H1 (cell line): ENCODE data around the gene ANKS1B. TPM values are rescaled to one million over a fixed set of nuclear protein-coding genes. Genes with fewer than 3 reads are reported as not detected.

Source experiments
- CTCF ChIA-PET: fragments of 300-600 bp; sonication (Branson Sonifier 250); formaldehyde crosslinking; loops from one replicate; lab custom pipeline; 2021; ENCODE audit not compliant: partially characterized antibody; lab: Charles Lee
- POLR2A ChIA-PET: fragments of 300-600 bp; sonication (Branson Sonifier 250); formaldehyde crosslinking; loops from one replicate; lab custom pipeline; 2021; ENCODE audit warnings: inconsistent platforms; ENCODE audit not compliant: partially characterized antibody; lab: Charles Lee
- DNase-seq, 2 experiments: peaks; one replicate each; pipeline versions ENCODE4 v3.0.0 to v3.0.0-alpha.2; 2010 to 2022; ENCODE audit warnings: low spot score in 2 of 2, low read depth in 1 of 2, mixed read lengths in 1 of 2
- FAIRE-seq: peaks from 2 replicates; lab custom pipeline; 2011; peaks lifted over from hg19 to GRCh38; lab: Jason Lieb, UNC
- H2AFZ ChIP-seq: 2 replicates; pipeline ENCODE4 v1.8.1; 2012; ENCODE audit warnings: low read length, inconsistent platforms
- H2AK5ac ChIP-seq: 2 replicates; pipeline ENCODE4 v1.6.1; 2013; ENCODE audit warnings: low read depth, low read length
- H2BK120ac ChIP-seq: replicated peaks from 2 replicates; pipeline ENCODE3; 2013; ENCODE audit warnings: low read depth, low read length, inconsistent platforms
- H2BK12ac ChIP-seq: 2 replicates; pipeline ENCODE4 v1.6.1; 2013; ENCODE audit warnings: low read depth, low read length
- H2BK15ac ChIP-seq: 2 replicates; pipeline ENCODE4 v1.6.1; 2013; ENCODE audit warnings: low read length
- H2BK20ac ChIP-seq: 2 replicates; pipeline ENCODE4 v1.6.1; 2013; ENCODE audit warnings: low read length
- H2BK5ac ChIP-seq: 2 replicates; pipeline ENCODE4 v1.6.1; 2013; ENCODE audit warnings: low read depth, low read length
- H3K14ac ChIP-seq: 2 replicates; pipeline ENCODE4 v1.6.1; 2013; ENCODE audit warnings: inconsistent platforms; ENCODE audit not compliant: insufficient read length
- H3K18ac ChIP-seq: 2 replicates; pipeline ENCODE4 v1.6.1; 2013; ENCODE audit warnings: low read length; ENCODE audit errors: extremely low read depth
- H3K23ac ChIP-seq: 2 replicates; pipeline ENCODE4 v1.6.1; 2013; ENCODE audit warnings: inconsistent platforms; ENCODE audit not compliant: insufficient read length
- H3K23me2 ChIP-seq: 2 replicates; pipeline ENCODE4 v1.6.1; 2013; ENCODE audit warnings: low read depth, low read length
- H3K27ac ChIP-seq: 2 replicates; pipeline ENCODE4 v1.6.1; 2011; ENCODE audit warnings: low read depth, low read length, inconsistent platforms
- H3K27me3 ChIP-seq, 4 experiments: replicated peaks in 1 of 4; 1 replicate in 1 of 4; 2 replicates in 3 of 4; pipeline versions ENCODE4 v1.6.1 to v1.8.1; 2011 to 2013; ENCODE audit warnings: low read length in 3 of 4, mild to moderate bottlenecking in 3 of 4, inconsistent platforms in 2 of 4, mixed read lengths in 2 of 4, moderate library complexity in 1 of 4; ENCODE audit not compliant: control insufficient read depth in 3 of 4, insufficient read depth in 3 of 4; ENCODE audit errors: extremely low read depth in 1 of 4
- H3K36me3 ChIP-seq, 4 experiments: 2 replicates each; pipeline versions ENCODE4 v1.6.1 to v1.8.1; 2011 to 2013; ENCODE audit warnings: mild to moderate bottlenecking in 4 of 4, low read length in 3 of 4, moderate library complexity in 2 of 4, control low read depth in 1 of 4, inconsistent platforms in 1 of 4; ENCODE audit not compliant: insufficient read depth in 4 of 4, control insufficient read depth in 2 of 4
- H3K4ac ChIP-seq: replicated peaks from 2 replicates; pipeline ENCODE3; 2013; ENCODE audit warnings: low read length, low read depth, mixed read lengths, inconsistent platforms; ENCODE audit not compliant: insufficient read length
- H3K4me1 ChIP-seq, 4 experiments: replicated peaks in 1 of 4; 1 replicate in 1 of 4; 2 replicates in 3 of 4; pipeline versions ENCODE4 v1.6.1 to v1.8.1; 2011 to 2013; ENCODE audit warnings: low read length in 3 of 4, inconsistent platforms in 2 of 4, mixed read lengths in 1 of 4; ENCODE audit not compliant: insufficient read depth in 4 of 4, control insufficient read depth in 3 of 4
- H3K4me2 ChIP-seq, 2 experiments: 2 replicates each; pipeline versions ENCODE4 v1.6.1 to v1.8.1; 2011 to 2013; ENCODE audit warnings: low read depth in 2 of 2, low read length in 2 of 2, control low read depth in 1 of 2, inconsistent platforms in 1 of 2, mild to moderate bottlenecking in 1 of 2; ENCODE audit not compliant: insufficient read depth in 1 of 2
- H3K4me3 ChIP-seq, 4 experiments: fragments of 200-600, 300-600 bp in 1 of 4; sonication (generic), shearing (Covaris generic), sonication (Bioruptor Twin) in 1 of 4; 2 replicates each; pipeline versions ENCODE4 v1.5.1 to v1.8.1; 2011 to 2016; ENCODE audit warnings: low read length in 4 of 4, low read depth in 3 of 4, control low read depth in 2 of 4, inconsistent platforms in 2 of 4, mild to moderate bottlenecking in 2 of 4, mixed read lengths in 1 of 4, moderate library complexity in 1 of 4; ENCODE audit not compliant: insufficient read depth in 2 of 4; ENCODE audit errors: extremely low read depth in 1 of 4
- H3K56ac ChIP-seq: replicated peaks from 2 replicates; pipeline ENCODE3; 2013; ENCODE audit warnings: low read depth, mild to moderate bottlenecking, mixed read lengths, low read length, inconsistent platforms; ENCODE audit not compliant: insufficient read length
- H3K79me1 ChIP-seq: 2 replicates; pipeline ENCODE4 v1.6.1; 2013; ENCODE audit warnings: low read depth, low read length, control low read depth
- H3K79me2 ChIP-seq, 2 experiments: 2 replicates each; pipeline versions ENCODE4 v1.6.1 to v1.8.1; 2012 to 2013; ENCODE audit warnings: low read length in 2 of 2, mild to moderate bottlenecking in 2 of 2, inconsistent platforms in 1 of 2; ENCODE audit not compliant: insufficient read depth in 2 of 2, control insufficient read depth in 1 of 2
- H3K9ac ChIP-seq, 4 experiments: replicated peaks in 1 of 4; 1 replicate in 1 of 4; 2 replicates in 3 of 4; pipeline versions ENCODE4 v1.6.1 to v1.8.1; 2011 to 2013; ENCODE audit warnings: low read depth in 3 of 4, low read length in 3 of 4, control low read depth in 2 of 4, mild to moderate bottlenecking in 2 of 4, moderate library complexity in 2 of 4, inconsistent platforms in 1 of 4; ENCODE audit errors: extremely low read depth in 1 of 4
- H3K9me3 ChIP-seq, 2 experiments: 2 replicates each; pipeline versions ENCODE4 v1.6.1 to v1.8.1; 2012 to 2013; ENCODE audit warnings: mild to moderate bottlenecking in 2 of 2, moderate library complexity in 2 of 2, control low read depth in 1 of 2, inconsistent platforms in 1 of 2, low read depth in 1 of 2, low read length in 1 of 2, mixed read lengths in 1 of 2; ENCODE audit not compliant: insufficient read depth in 2 of 2
- H4K20me1 ChIP-seq, 2 experiments: replicated peaks in 1 of 2; 2 replicates each; pipeline versions ENCODE3 to v1.8.1; 2011 to 2013; ENCODE audit warnings: inconsistent platforms in 2 of 2, low read length in 2 of 2, mild to moderate bottlenecking in 1 of 2; ENCODE audit not compliant: insufficient read depth in 2 of 2, control insufficient read depth in 1 of 2
- H4K5ac ChIP-seq: 2 replicates; pipeline ENCODE4 v1.6.1; 2013; ENCODE audit warnings: low read length, low read depth, mixed read lengths, inconsistent platforms; ENCODE audit not compliant: insufficient read length
- H4K8ac ChIP-seq: 2 replicates; pipeline ENCODE4 v1.8.0; 2013; ENCODE audit warnings: mild to moderate bottlenecking, moderate library complexity, low read length, inconsistent platforms; ENCODE audit not compliant: insufficient read depth; ENCODE audit errors: extremely low read depth
- H4K91ac ChIP-seq: replicated peaks from 2 replicates; pipeline ENCODE3; 2013; ENCODE audit warnings: low read length, mixed read lengths, inconsistent platforms; ENCODE audit not compliant: insufficient read length
- ATF2 ChIP-seq: IDR thresholded peaks from 2 replicates; pipeline ENCODE4 v1.6.1; 2012; ENCODE audit warnings: low read length, inconsistent platforms
- CHD1 ChIP-seq: IDR thresholded peaks from 2 replicates; pipeline ENCODE4 v1.6.1; 2012; ENCODE audit warnings: low read depth, low read length, improper control_type of control experiment
- CREB1 ChIP-seq: IDR thresholded peaks from 2 replicates; pipeline ENCODE4 v1.6.1; 2012; ENCODE audit warnings: inconsistent platforms
- EZH2 ChIP-seq: fragments of 200-600 bp; sonication (generic); IDR thresholded peaks from 2 replicates; pipeline ENCODE4 v1.7.1; 2012; ENCODE audit warnings: low read depth, mild to moderate bottlenecking, moderate library complexity, low read length, inconsistent platforms; ENCODE audit not compliant: severe bottlenecking
- JUN ChIP-seq: IDR thresholded peaks from 2 replicates; pipeline ENCODE4 v1.6.1; 2011; ENCODE audit warnings: low read depth, mild to moderate bottlenecking, improper control_type of control experiment, low read length
- NRF1 ChIP-seq: IDR thresholded peaks from 2 replicates; pipeline ENCODE4 v1.6.1; 2011; ENCODE audit warnings: mild to moderate bottlenecking, low read depth, low read length, improper control_type of control experiment
- POLR2A ChIP-seq, 2 experiments: IDR thresholded peaks; 1 replicate in 1 of 2; 2 replicates in 1 of 2; pipeline ENCODE4 v1.6.1; 2011; ENCODE audit warnings: low read depth in 2 of 2, low read length in 2 of 2, mild to moderate bottlenecking in 2 of 2; ENCODE audit errors: control extremely low read depth in 1 of 2
- RNF2 ChIP-seq: fragments of 200-900, 300-1000 bp; sonication (generic); IDR thresholded peaks from 2 replicates; pipeline ENCODE4 v1.7.1; 2016; ENCODE audit warnings: borderline replicate concordance, low read depth, mild to moderate bottlenecking, antibody characterized with exemption, low read length; ENCODE audit not compliant: poor library complexity, severe bottlenecking; ENCODE audit errors: missing control alignments
- SIN3A ChIP-seq, 2 experiments: IDR thresholded peaks in 1 of 2; conservative IDR thresholded peaks in 1 of 2; 2 replicates each; pipeline ENCODE4 v1.6.1; 2011 to 2012; ENCODE audit warnings: low read length in 2 of 2, improper control_type of control experiment in 1 of 2, low read depth in 1 of 2, mild to moderate bottlenecking in 1 of 2
- SP4 ChIP-seq: IDR thresholded peaks from 2 replicates; pipeline ENCODE4 v1.6.1; 2012; ENCODE audit warnings: low read length, inconsistent platforms
- TAF1 ChIP-seq: IDR thresholded peaks from 2 replicates; pipeline ENCODE4 v1.6.1; 2011; ENCODE audit warnings: mild to moderate bottlenecking, low read depth, low read length
- WGBS, 2 experiments: shearing (Covaris generic) in 1 of 2; methylation state at CpG; one replicate each; pipeline versions ENCODE4 v1.1.6 to v1.1.7; 2013 to 2015; ENCODE audit warnings: low lambda C conversion rate in 2 of 2, mixed read lengths in 2 of 2, inconsistent platforms in 1 of 2, low coverage in 1 of 2, missing lambda C conversion rate in 1 of 2; ENCODE audit not compliant: insufficient replicate concordance in 2 of 2, insufficient coverage in 1 of 2, insufficient read length in 1 of 2; ENCODE audit errors: extremely low coverage in 1 of 2, missing lambda C conversion rate in 1 of 2; 5-methylcytosine and 5-hydroxymethylcytosine counted together
- polyA plus RNA-seq, 7 experiments: library from polyadenylated mRNA; depleted of rRNA in 3 of 7; stranded (reverse) in 5 of 7; unstranded in 2 of 7; fragments of >200 nt in 5 of 7; fragments of 200-250 nt in 2 of 7; gene quantifications; 1 replicate in 5 of 7; 2 replicates in 1 of 7; 4 replicates in 1 of 7; pipeline versions ENCODE4 v1.2.1 to v1.2.3, GENCODE V29; 2011 to 2013; ENCODE audit warnings: missing spikeins in 2 of 7, mixed read lengths in 2 of 7
- total RNA-seq: library from RNA; stranded (reverse); fragmentation: NEBNext Ultra II Directional; extraction: Animal tissue kit (Norgen Biotek cat#: 25700); gene quantifications from 2 replicates; pipeline ENCODE4 v1.2.1, GENCODE V29; 2021

Gene ANKS1B
- total and polyA plus RNA-seq, 2 of the 8 experiments (the other 6 are each of a cell fraction or from before 2014, with no cell fraction given), result 2.7 to 6.1 TPM

DNA sequence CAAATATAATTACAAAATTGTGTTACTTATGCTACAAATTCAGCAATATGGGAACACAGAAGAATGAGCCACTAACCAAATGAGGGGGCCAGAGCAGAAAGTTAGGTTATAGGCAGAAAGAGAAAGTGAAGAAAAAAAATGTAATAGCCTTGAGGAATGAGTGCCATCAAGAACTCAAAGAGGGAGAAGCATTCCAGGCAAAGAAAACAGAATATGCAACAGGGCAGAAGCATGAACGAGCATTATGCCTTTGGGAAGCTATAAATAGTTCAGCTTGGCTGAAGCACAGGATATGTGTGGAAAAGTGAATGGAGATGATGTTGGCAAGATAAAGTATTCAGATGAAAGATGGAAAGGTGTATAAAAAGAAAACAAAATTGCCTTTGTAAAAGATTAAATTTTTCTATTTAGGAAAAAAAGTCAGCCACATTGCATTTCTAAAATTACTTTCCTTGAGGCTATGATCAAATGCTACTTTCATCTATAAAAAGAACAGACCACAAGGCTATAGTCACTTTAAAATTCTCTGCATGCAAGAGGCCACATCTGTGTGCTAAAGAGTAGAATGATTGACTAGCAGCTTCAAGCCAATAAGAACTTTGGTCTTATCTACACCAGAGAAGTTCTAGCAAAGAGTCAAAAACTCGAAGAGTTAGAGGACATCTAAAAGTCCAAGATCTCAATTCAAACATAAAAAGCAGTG is 530.7 kb downstream of the ANKS1B start:
- no peaks in the 10 kb centered on the region for H3K79me2 ChIP-seq
- CTCF ChIA-PET, result interaction anchor here (0.7 kb wide), 2 partner anchors 172 to 1959 kb away, joined by 3 to 5 read pairs; no protein-coding TSS in a partner anchor
- H3K79me1 ChIP-seq, result no peaks in the 10 kb centered on the region
- no peak overlapping the region for H3K4me2 ChIP-seq
- no peak overlapping the region for H3K4me3 ChIP-seq
- peaks cover 0 to 3% (median 0%) of the 10 kb centered on the region in 4 experiments; a peak in 1 of 7 replicates for H3K4me1 ChIP-seq
- H4K5ac ChIP-seq, result no peak overlapping the region
- no peak overlapping the region for H2BK12ac ChIP-seq
- H3K23me2 ChIP-seq, result no peaks in the 10 kb centered on the region
- H4K91ac ChIP-seq, result no peak overlapping the region
- H3K27ac ChIP-seq, result no peak overlapping the region
- H3K18ac ChIP-seq, result no peak overlapping the region
- FAIRE-seq (no peak), DNase-seq (no peak)
- H2BK5ac ChIP-seq, result no peak overlapping the region
- H2AK5ac ChIP-seq, result no peak overlapping the region
- no peak overlapping the region for H3K14ac ChIP-seq
- no peak overlapping the region for H3K4ac ChIP-seq
- H3K23ac ChIP-seq, result no peak overlapping the region
- WGBS, 2 experiments, result 80% methylated on average over 2 of the region's 2 CpGs; no CpG with 5 or more reads in 1 of the 2 experiments
- H4K8ac ChIP-seq, result no peak overlapping the region
- H2BK20ac ChIP-seq, result no peak overlapping the region
- H4K20me1 ChIP-seq, result no peaks in the 10 kb centered on the region
- POLR2A ChIA-PET, result no interaction called here
- no peak overlapping the region for H3K9ac ChIP-seq
- no peak overlapping the region for H2BK120ac ChIP-seq
- no peak overlapping the region for H2BK15ac ChIP-seq
- no peaks in the 10 kb centered on the region for H3K9me3 ChIP-seq
- H3K56ac ChIP-seq, result no peak overlapping the region
- no peaks in the 10 kb centered on the region for H3K36me3 ChIP-seq
- H3K27me3 ChIP-seq, result no peaks in the 10 kb centered on the region
- H2AFZ ChIP-seq, result no peak overlapping the region
- no peak for TF ChIP-seq JUN
- no peak for TF ChIP-seq CHD1
- TF ChIP-seq NRF1, result no peak
- no peak for TF ChIP-seq ATF2
- TF ChIP-seq SIN3A (conservative IDR thresholded peaks at IDR 0.05 in 1 of 2, IDR thresholded peaks at IDR 0.05 in 1 of 2; ENCODE audit: low read depth in 1 of 2, low read length in 2 of 2), result no peak
- TF ChIP-seq RNF2, result no peak
- no peak for TF ChIP-seq CREB1
- no peak for TF ChIP-seq SP4
- TF ChIP-seq POLR2A (IDR thresholded peaks at IDR 0.05; ENCODE audit: control extremely low read depth in 1 of 2, low read depth in 2 of 2, low read length in 2 of 2), result no peak
- no peak for TF ChIP-seq EZH2
- no peak for TF ChIP-seq TAF1
